DND-41 (cell line): Measurements from ENCODE around the gene ATF6B.
A peak's percentile ranks its signal among the peaks of the same experiment; 100 is the strongest.

Experiments used
- ATAC-seq: fragments of 200-7000 bp; cut with Tn5 transposase; 3 replicates; pipeline ENCODE4 v1.9.1; 2021; ENCODE audit warnings: low read depth; ENCODE audit not compliant: insufficient read depth
- DNase-seq: peaks from one replicate; pipeline ENCODE4 v3.0.0-alpha.2; 2020
- H2AFZ ChIP-seq: 2 replicates; pipeline ENCODE4 v1.6.0; 2012; ENCODE audit warnings: low read depth, low read length
- H3K27ac ChIP-seq: 2 replicates; pipeline ENCODE4 v1.5.1; 2012; ENCODE audit warnings: low read length, inconsistent platforms
- H3K27me3 ChIP-seq: fragments of 200-600 bp; sonication (generic); 2 replicates; pipeline ENCODE4 v1.6.0; 2012; ENCODE audit warnings: low read length, mild to moderate bottlenecking, inconsistent platforms; ENCODE audit not compliant: insufficient read depth, poor library complexity
- H3K36me3 ChIP-seq: 2 replicates; pipeline ENCODE4 v1.5.1; 2012; ENCODE audit warnings: low read length, inconsistent platforms; ENCODE audit not compliant: insufficient read depth
- H3K4me1 ChIP-seq: 2 replicates; pipeline ENCODE4 v1.5.1; 2012; ENCODE audit warnings: mild to moderate bottlenecking, low read length; ENCODE audit not compliant: insufficient read depth
- H3K4me2 ChIP-seq: 2 replicates; pipeline ENCODE4 v1.6.0; 2012; ENCODE audit warnings: mild to moderate bottlenecking, moderate library complexity, low read length, inconsistent platforms; ENCODE audit not compliant: insufficient read depth
- H3K4me3 ChIP-seq, 2 experiments: fragments of 200-600 bp in 1 of 2; shearing (Covaris generic) in 1 of 2; 2 replicates each; pipeline ENCODE4 v1.5.1; 2012 to 2016; ENCODE audit warnings: inconsistent platforms in 2 of 2, low read length in 2 of 2, mild to moderate bottlenecking in 2 of 2, low read depth in 1 of 2, moderate library complexity in 1 of 2
- H3K79me2 ChIP-seq: 2 replicates; pipeline ENCODE4 v1.6.0; 2012; ENCODE audit warnings: low read length, inconsistent platforms; ENCODE audit not compliant: insufficient read depth
- H3K9ac ChIP-seq: 2 replicates; pipeline ENCODE4 v1.6.0; 2012; ENCODE audit warnings: low read depth, mild to moderate bottlenecking, inconsistent platforms, low read length, moderate library complexity
- H3K9me3 ChIP-seq: 2 replicates; pipeline ENCODE4 v1.5.1; 2012; ENCODE audit warnings: low read length, moderate library complexity, mild to moderate bottlenecking, inconsistent platforms; ENCODE audit not compliant: insufficient read depth, severe bottlenecking
- H4K20me1 ChIP-seq: 2 replicates; pipeline ENCODE4 v1.6.0; 2012; ENCODE audit warnings: low read length; ENCODE audit not compliant: insufficient read depth
- EZH2 ChIP-seq: IDR thresholded peaks from 3 replicates; pipeline ENCODE4 v1.6.1; 2012; ENCODE audit warnings: borderline replicate concordance, low read depth, mild to moderate bottlenecking, moderate library complexity, low read length, inconsistent platforms; ENCODE audit not compliant: severe bottlenecking
- TF ChIP-seq, protein P1 (sequence below): IDR thresholded peaks from 2 replicates; pipeline ENCODE4 v1.5.1; 2012; ENCODE audit warnings: borderline replicate concordance, low read length, moderate library complexity, mild to moderate bottlenecking; ENCODE audit not compliant: poor library complexity, severe bottlenecking; ENCODE audit errors: extremely low read depth

The ATF6B gene

DNA sequence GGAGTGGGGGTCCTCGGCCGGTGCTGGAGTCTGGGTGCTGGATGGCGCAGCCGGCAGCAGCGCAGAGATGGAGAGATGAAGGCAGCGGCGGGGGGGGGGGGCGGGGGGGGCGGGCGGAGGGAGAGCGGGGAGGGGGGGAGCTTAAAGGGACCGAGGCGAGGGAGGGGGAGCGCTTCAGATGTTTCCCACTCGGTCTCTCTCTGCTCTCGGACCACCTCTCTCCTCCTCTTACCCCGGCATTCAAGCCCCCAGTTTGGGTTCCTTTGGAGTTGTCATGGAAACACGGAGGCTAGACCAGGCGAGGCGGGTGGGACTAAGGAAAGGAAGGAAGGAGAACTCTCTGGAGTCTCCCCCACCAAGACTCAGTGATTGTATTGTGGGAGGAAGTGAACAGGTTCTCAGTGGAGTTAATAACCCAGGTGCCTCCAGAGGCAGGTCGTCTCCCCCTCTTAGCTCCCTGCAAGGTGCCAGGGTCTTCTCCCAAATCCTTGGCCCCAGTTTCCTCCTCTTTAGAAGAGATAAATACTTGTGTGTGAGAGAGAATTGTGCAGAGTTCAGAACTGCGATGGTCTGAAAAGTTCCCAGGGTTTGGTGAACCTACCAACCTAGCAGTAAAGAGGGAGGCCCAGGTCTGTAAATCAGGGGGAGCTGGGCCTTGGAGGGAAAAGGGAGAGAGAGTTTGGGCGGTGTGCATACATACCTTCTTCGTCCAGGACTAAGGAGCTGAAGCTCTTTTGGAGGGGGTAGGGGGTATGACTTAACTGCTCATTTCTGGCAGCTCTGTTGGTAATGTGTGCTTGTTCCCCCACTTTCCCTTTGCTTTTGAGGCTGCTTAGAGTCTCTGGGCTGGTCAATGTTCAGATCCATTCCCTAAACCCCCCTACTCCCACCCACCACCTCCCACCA, 24.1 kb upstream of the ATF6B start, which contains the start of gene PRRT1:
Gene PRRT1, minus strand, starts transcription at position 77 of the 906 bp plus-strand sequence. CDS start 112 bp downstream, outside the sequence.
- H3K9ac ChIP-seq: peak within 1 kb of the TSS; percentile 71; the same call in 1 of the 2 replicates
- H3K4me1 ChIP-seq: peaks cover 25% of the 10 kb centered on the region
- H2AFZ ChIP-seq: no peak within 1 kb of the TSS
- no peak within 1 kb of the TSS for H3K27ac ChIP-seq
- peaks cover 23% of the 10 kb centered on the region for H3K79me2 ChIP-seq
- no peaks in the 10 kb centered on the region for H3K9me3 ChIP-seq
- DNase-seq (no peak), ATAC-seq (no peak)
- peaks cover 9% of the 10 kb centered on the region; the same call in 1 of the 2 replicates for H4K20me1 ChIP-seq
- H3K36me3 ChIP-seq: peaks cover 18% of the 10 kb centered on the region
- H3K4me3 ChIP-seq: no peak within 1 kb of the TSS
- peak within 1 kb of the TSS; percentile 70; the same call in 1 of the 2 replicates for H3K4me2 ChIP-seq
- TF ChIP-seq, protein P1, sequence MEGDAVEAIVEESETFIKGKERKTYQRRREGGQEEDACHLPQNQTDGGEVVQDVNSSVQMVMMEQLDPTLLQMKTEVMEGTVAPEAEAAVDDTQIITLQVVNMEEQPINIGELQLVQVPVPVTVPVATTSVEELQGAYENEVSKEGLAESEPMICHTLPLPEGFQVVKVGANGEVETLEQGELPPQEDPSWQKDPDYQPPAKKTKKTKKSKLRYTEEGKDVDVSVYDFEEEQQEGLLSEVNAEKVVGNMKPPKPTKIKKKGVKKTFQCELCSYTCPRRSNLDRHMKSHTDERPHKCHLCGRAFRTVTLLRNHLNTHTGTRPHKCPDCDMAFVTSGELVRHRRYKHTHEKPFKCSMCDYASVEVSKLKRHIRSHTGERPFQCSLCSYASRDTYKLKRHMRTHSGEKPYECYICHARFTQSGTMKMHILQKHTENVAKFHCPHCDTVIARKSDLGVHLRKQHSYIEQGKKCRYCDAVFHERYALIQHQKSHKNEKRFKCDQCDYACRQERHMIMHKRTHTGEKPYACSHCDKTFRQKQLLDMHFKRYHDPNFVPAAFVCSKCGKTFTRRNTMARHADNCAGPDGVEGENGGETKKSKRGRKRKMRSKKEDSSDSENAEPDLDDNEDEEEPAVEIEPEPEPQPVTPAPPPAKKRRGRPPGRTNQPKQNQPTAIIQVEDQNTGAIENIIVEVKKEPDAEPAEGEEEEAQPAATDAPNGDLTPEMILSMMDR: no peak
- no peak for TF ChIP-seq EZH2
- H3K27me3 ChIP-seq: no peaks in the 10 kb centered on the region

DNA sequence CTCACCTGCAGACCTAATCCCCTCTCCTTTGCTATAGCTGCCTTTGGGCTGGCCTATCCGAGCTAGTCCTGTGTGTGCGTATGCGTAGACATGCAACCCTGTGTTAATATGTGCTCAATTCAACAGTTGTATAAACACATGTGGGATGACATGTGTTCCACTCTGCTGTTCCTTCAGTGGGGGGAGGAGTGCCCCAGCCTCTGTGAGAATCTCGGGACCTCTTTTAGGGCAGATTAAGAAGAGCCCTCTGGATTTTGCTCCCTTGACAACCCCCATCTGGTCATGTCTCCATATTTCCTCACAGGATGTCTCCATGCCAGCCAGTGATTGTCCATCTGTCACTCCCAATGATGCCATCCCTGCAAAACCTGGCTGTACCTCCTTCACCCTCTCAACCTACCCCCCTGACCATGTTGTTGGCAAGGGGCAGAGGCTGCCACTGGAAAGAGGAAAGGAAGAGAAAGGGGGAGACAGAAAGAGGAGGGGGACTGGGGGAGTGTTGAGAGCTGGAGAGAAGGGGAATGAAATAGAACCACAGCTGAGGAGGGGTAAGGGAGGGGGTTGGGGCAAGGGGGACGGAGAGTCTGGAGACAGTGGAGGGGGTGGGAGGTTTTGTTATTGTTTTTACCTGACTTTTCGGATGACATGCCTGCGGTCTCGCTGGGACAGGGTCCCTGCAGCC, 23.3 kb upstream of the ATF6B start:
- Histone ChIP-seq H3K4me1 (peaks cover 25% of the 10 kb centered on the region), H3K9me3 (no peaks in the 10 kb centered on the region), H3K4me2 (no peak overlapping the region), H3K79me2 (peaks cover 20% of the 10 kb centered on the region), H2AFZ (no peak overlapping the region), H3K9ac (no peak overlapping the region), H4K20me1 (peaks cover 9% of the 10 kb centered on the region; the same call in 1 of the 2 replicates), H3K27ac (no peak overlapping the region), H3K27me3 (peaks cover 7% of the 10 kb centered on the region), H3K36me3 (peaks cover 10% of the 10 kb centered on the region), H3K4me3 (no peak overlapping the region)
- TF ChIP-seq EZH2: no peak
- TF ChIP-seq, protein P1: no peak
- DNase-seq: no peak
- ATAC-seq: no peak

GRCh38 chr6:32149932-32150870, 22.2 kb upstream of the ATF6B start:
- H2AFZ ChIP-seq: no peak overlapping the region
- DNase-seq (no peak), ATAC-seq (no peak)

More at GRCh38 chr6:32149932-32150870, 22.2 kb upstream of the ATF6B start:
- TF ChIP-seq, protein P1: no peak
- TF ChIP-seq EZH2: no peak
- no peak overlapping the region for H3K9ac ChIP-seq
- peaks cover 18% of the 10 kb centered on the region for H3K4me1 ChIP-seq
- no peaks in the 10 kb centered on the region for H3K9me3 ChIP-seq
- H3K27me3 ChIP-seq: peaks cover 15% of the 10 kb centered on the region
- H4K20me1 ChIP-seq: 0 out of 2 replicates have a peak, but pooled peaks cover 3% of the 10 kb centered on the region
- no peak overlapping the region for H3K4me2 ChIP-seq
- no peaks in the 10 kb centered on the region; the same call in 1 of the 2 replicates for H3K36me3 ChIP-seq
- H3K4me3 ChIP-seq: no peak overlapping the region
- peaks cover 12% of the 10 kb centered on the region for H3K79me2 ChIP-seq
- H3K27ac ChIP-seq: no peak overlapping the region
